Activated naive CD4-positive, alpha-beta T cell treated with anti-CD3 and anti-CD28 coated beads for 36 hours (primary cell): Measurements from ENCODE around the gene THNSL1. TPM values are rescaled to one million over a fixed set of nuclear protein-coding genes. Genes with fewer than 3 reads are reported as not detected.

Source experiments
- CTCF ChIA-PET: fragments of 350-600 bp; sonication (Branson Sonifier 250); formaldehyde crosslinking; loops from one replicate; lab custom pipeline; 2021; ENCODE audit warnings: antibody characterized with exemption; lab: Charles Lee
- DNase-seq: peaks from one replicate; pipeline ENCODE4 v3.0.0-alpha.2; 2020
- H3K27ac Mint-ChIP-seq: one replicate; pipeline ENCODE4 v1.8.0; 2021; ENCODE audit warnings: mild to moderate bottlenecking, mixed read lengths
- H3K27me3 Mint-ChIP-seq: one replicate; pipeline ENCODE4 v1.8.0; 2021; ENCODE audit warnings: low read depth, mixed read lengths
- H3K36me3 Mint-ChIP-seq: one replicate; pipeline ENCODE4 v1.8.0; 2021; ENCODE audit warnings: low read depth, mixed read lengths
- H3K4me1 Mint-ChIP-seq: one replicate; pipeline ENCODE4 v1.8.0; 2021; ENCODE audit warnings: low read depth, mixed read lengths
- H3K4me3 Mint-ChIP-seq: one replicate; pipeline ENCODE4 v1.8.0; 2021; ENCODE audit warnings: mild to moderate bottlenecking, moderate library complexity, mixed read lengths
- H3K9me3 Mint-ChIP-seq: one replicate; pipeline ENCODE4 v1.8.0; 2021; ENCODE audit warnings: mixed read lengths
- intact Hi-C: fragments of 100-400 bp; cut with micrococcal nuclease; formaldehyde crosslinking; loops from one replicate; pipeline ENCODE4 v1.15.1; 2023
- total RNA-seq, 2 experiments: library from RNA; stranded (reverse); gene quantifications; one replicate each; pipeline ENCODE4 v1.2.3, GENCODE V29; 2021

THNSL1 gene
- total RNA-seq, 2 experiments from 2014 or later = 6.3 to 7.1 TPM

DNA sequence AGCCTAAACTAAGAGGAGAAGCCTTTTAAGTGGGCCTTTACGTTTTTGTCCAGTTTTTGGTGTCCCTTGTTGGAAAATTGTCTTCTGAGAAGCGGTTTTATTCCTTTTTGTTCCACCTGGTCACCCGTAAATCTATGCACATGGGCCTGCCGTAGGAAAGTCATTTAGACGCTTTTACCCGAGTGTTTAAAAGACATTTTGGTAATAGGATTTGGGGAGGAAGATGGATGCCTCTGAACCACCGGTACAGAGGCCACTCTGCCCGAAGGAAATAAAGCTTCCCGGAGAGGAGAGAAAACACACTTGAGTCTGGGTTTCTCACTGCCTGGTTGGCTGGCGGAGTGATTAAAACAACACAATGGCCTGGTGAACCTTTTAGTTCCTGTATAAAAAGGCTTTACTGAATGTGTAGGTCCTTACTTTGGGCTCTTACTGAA, 760 bp downstream of the THNSL1 start:
- Mint-ChIP-seq H3K4me1 (peaks cover 19% of the 10 kb centered on the region), H3K36me3 (no peaks in the 10 kb centered on the region), H3K27ac (peak overlapping the region; percentile 99), H3K27me3 (no peaks in the 10 kb centered on the region), H3K4me3 (peak overlapping the region; percentile 93), H3K9me3 (peaks cover 5% of the 10 kb centered on the region)
- CTCF ChIA-PET = interaction anchor here (1.7 kb wide), 1 partner anchor 310 kb away, joined by 5 read pairs; no protein-coding TSS in a partner anchor
- peak; percentile 33 for DNase-seq
- intact Hi-C loops = loop anchor here (2.0 to 5.0 kb wide), 7 partner anchors 64 to 1580 kb away; partner anchors contain the start of genes APBB1IP, KIAA1217 and OTUD1

DNA sequence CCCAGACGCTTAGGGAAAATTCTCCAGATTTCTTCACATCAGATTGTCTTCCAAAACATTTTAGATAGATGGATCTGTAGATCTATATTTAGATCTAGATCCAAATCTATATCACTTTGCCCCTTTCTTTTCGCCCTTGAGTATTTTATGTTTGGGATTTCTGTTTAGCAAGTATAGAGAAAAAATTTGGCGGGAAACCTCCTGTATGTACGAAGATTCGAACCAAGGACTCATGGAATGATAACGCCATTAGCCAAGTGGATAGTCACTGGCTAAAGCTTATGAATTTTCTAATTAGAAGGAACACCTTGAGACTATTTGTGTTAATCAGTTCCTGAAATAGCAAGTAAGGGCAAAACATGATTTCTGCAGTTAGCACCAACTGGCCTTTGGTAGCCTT, 1.2 kb downstream of the THNSL1 start:
- CTCF ChIA-PET = interaction anchor here (0.7 kb wide), 1 partner anchor 60 kb away, joined by 3 read pairs; no protein-coding TSS in a partner anchor
- Mint-ChIP-seq H3K4me3 (peak overlapping the region; percentile 93), H3K36me3 (no peaks in the 10 kb centered on the region), H3K4me1 (peaks cover 19% of the 10 kb centered on the region), H3K27me3 (no peaks in the 10 kb centered on the region), H3K9me3 (peaks cover 4% of the 10 kb centered on the region), H3K27ac (peak overlapping the region; percentile 99)
- intact Hi-C loops = loop anchor here (2.0 to 5.0 kb wide), 7 partner anchors 63 to 1580 kb away; partner anchors contain the start of genes APBB1IP, KIAA1217 and OTUD1
- no peak for DNase-seq

DNA sequence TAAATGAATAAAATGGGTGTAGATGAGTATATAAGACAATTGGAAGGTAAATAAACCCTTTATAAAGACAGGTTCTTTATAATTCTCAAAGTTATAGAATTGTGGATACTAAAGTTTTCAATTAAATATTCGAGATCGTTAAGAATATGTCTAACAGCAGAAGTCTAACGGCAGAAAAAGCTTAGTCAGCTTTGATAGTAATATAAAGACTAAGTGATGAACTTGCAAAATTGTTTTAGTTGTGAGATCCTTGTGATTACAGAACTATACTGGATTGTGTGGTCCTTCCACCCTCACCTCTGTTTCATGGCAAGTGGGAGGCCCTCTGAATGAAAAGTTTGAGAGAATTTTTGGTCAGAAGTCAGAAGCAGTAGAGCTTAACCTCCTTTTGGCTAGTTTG, 2.3 kb downstream of the THNSL1 start:
- DNase-seq = no peak
- Mint-ChIP-seq H3K9me3 (no peaks in the 10 kb centered on the region), H3K27me3 (no peaks in the 10 kb centered on the region), H3K36me3 (peaks cover 7% of the 10 kb centered on the region), H3K4me1 (peaks cover 19% of the 10 kb centered on the region), H3K27ac (no peak overlapping the region), H3K4me3 (no peak overlapping the region)
- intact Hi-C loops = loop anchor here (5.0 kb wide), 3 partner anchors 196 to 1581 kb away; partner anchors contain the start of genes APBB1IP and OTUD1
- CTCF ChIA-PET = interaction anchor here (0.7 kb wide), 1 partner anchor 394 kb away, joined by 3 read pairs; no protein-coding TSS in a partner anchor

DNA sequence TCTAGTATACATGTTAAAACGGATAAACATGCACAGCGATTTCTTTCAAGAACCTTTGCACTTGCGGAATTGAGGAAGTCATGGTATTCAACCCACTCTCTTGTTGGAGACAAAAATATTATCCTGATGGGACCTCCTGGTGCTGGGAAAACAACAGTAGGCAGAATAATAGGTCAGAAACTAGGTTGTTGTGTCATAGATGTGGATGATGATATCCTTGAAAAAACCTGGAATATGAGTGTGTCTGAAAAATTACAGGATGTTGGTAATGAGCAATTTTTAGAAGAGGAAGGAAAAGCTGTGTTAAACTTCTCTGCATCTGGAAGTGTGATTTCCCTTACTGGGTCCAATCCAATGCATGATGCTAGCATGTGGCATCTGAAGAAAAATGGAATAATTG, 6.9 kb downstream of the THNSL1 start:
- intact Hi-C loops = no loop called here
- CTCF ChIA-PET = no interaction called here
- H3K4me1 Mint-ChIP-seq = peaks cover 3% of the 10 kb centered on the region
- no peaks in the 10 kb centered on the region for H3K27me3 Mint-ChIP-seq
- no peaks in the 10 kb centered on the region for H3K9me3 Mint-ChIP-seq
- DNase-seq = no peak
- peaks cover 20% of the 10 kb centered on the region for H3K36me3 Mint-ChIP-seq
- no peak overlapping the region for H3K27ac Mint-ChIP-seq
- no peak overlapping the region for H3K4me3 Mint-ChIP-seq

- CTCF ChIA-PET = no interaction called here
- Mint-ChIP-seq H3K27ac (no peak overlapping the region), H3K4me1 (no peaks in the 10 kb centered on the region), H3K4me3 (no peak overlapping the region), H3K9me3 (no peaks in the 10 kb centered on the region), H3K36me3 (peaks cover 20% of the 10 kb centered on the region), H3K27me3 (no peaks in the 10 kb centered on the region)
- intact Hi-C loops = no loop called here
- DNase-seq = no peak
These were observed 8.1 kb downstream of the THNSL1 start for GRCh38 chr10:25024528-25024927.

DNA sequence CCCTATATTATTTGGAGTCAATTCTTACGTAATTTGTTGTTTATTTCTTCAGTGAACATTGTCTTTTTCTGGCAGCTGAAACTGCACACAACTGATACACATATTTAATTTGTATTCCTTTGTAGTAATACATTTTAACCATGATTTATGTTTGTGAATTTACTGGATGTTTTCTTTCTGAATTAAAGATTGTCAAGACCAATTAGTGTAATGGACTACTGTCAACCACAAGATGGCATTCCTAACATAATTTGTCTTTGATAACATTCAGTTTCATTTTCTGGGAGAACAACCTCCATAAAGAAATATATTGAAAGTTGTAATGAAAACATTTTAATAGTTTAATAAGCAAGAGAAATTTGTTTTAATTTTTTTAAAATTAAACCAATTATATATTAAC, 10.1 kb downstream of the THNSL1 start:
- CTCF ChIA-PET = interaction anchor here (0.6 kb wide), 1 partner anchor 54 kb away, joined by 3 read pairs; no protein-coding TSS in a partner anchor
- Mint-ChIP-seq H3K36me3 (peaks cover 25% of the 10 kb centered on the region), H3K4me1 (no peaks in the 10 kb centered on the region), H3K27me3 (no peaks in the 10 kb centered on the region), H3K4me3 (no peak overlapping the region), H3K27ac (no peak overlapping the region), H3K9me3 (peaks cover 1% of the 10 kb centered on the region)
- DNase-seq = no peak
- intact Hi-C loops = no loop called here

GRCh38 chr10:25028711-25029110, 12.3 kb downstream of the THNSL1 start:
- H3K36me3 Mint-ChIP-seq = peaks cover 18% of the 10 kb centered on the region
- intact Hi-C loops = no loop called here
- peaks cover 1% of the 10 kb centered on the region for H3K9me3 Mint-ChIP-seq
- no peak for DNase-seq
- CTCF ChIA-PET = no interaction called here
- no peak overlapping the region for H3K27ac Mint-ChIP-seq
- no peaks in the 10 kb centered on the region for H3K4me1 Mint-ChIP-seq
- no peaks in the 10 kb centered on the region for H3K27me3 Mint-ChIP-seq
- H3K4me3 Mint-ChIP-seq = no peak overlapping the region

DNA sequence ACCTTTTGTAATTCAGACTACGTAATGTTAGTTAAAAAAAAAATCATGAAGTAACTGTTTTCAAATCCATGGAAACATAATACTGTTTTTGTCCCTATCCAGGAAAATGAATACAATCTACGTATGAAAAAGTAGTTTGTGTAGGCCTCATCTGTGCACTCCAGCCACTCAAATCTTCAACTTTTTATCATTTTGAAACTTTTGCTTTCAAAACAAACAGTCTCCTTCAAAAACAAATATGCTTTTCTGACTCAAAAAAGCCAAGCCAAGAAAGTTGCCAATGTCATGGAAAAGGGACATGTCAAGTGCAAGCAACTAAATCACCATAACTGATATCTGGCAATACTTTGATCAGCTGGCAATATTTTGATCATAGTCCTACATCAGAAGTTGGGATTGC, 13.1 kb downstream of the THNSL1 start:
- DNase-seq = no peak
- H3K27me3 Mint-ChIP-seq = no peaks in the 10 kb centered on the region
- peaks cover 11% of the 10 kb centered on the region for H3K36me3 Mint-ChIP-seq
- intact Hi-C loops = no loop called here
- H3K27ac Mint-ChIP-seq = no peak overlapping the region
- no peaks in the 10 kb centered on the region for H3K4me1 Mint-ChIP-seq
- CTCF ChIA-PET = no interaction called here
- H3K4me3 Mint-ChIP-seq = no peak overlapping the region
- H3K9me3 Mint-ChIP-seq = peaks cover 1% of the 10 kb centered on the region

- no peak overlapping the region for H3K4me3 Mint-ChIP-seq
- no peaks in the 10 kb centered on the region for H3K36me3 Mint-ChIP-seq
- no peak for DNase-seq
- H3K27ac Mint-ChIP-seq = no peak overlapping the region
- CTCF ChIA-PET = interaction anchor here (1.9 kb wide), 1 partner anchor 44 kb away, joined by 6 read pairs; no protein-coding TSS in a partner anchor
- H3K27me3 Mint-ChIP-seq = peaks cover 17% of the 10 kb centered on the region
- intact Hi-C loops = no loop called here
- no peaks in the 10 kb centered on the region for H3K4me1 Mint-ChIP-seq
- no peaks in the 10 kb centered on the region for H3K9me3 Mint-ChIP-seq
These were observed 20.0 kb downstream of the THNSL1 start for GRCh38 chr10:25036381-25036780.

GRCh38 chr10:25038325-25038724, 21.9 kb downstream of the THNSL1 start:
- Mint-ChIP-seq H3K27me3 (peaks cover 20% of the 10 kb centered on the region), H3K4me1 (no peaks in the 10 kb centered on the region), H3K36me3 (no peaks in the 10 kb centered on the region), H3K9me3 (no peaks in the 10 kb centered on the region), H3K27ac (no peak overlapping the region), H3K4me3 (no peak overlapping the region)
- intact Hi-C loops = no loop called here
- CTCF ChIA-PET = no interaction called here
- DNase-seq = no peak

GRCh38 chr10:25039531-25039930, 23.1 kb downstream of the THNSL1 start:
- intact Hi-C loops = no loop called here
- Mint-ChIP-seq H3K27ac (no peak overlapping the region), H3K9me3 (no peaks in the 10 kb centered on the region), H3K4me3 (no peak overlapping the region), H3K27me3 (peaks cover 22% of the 10 kb centered on the region), H3K36me3 (no peaks in the 10 kb centered on the region), H3K4me1 (no peaks in the 10 kb centered on the region)
- no peak for DNase-seq
- CTCF ChIA-PET = interaction anchor here (0.6 kb wide), 1 partner anchor 253 kb away, joined by 5 read pairs; no protein-coding TSS in a partner anchor

DNA sequence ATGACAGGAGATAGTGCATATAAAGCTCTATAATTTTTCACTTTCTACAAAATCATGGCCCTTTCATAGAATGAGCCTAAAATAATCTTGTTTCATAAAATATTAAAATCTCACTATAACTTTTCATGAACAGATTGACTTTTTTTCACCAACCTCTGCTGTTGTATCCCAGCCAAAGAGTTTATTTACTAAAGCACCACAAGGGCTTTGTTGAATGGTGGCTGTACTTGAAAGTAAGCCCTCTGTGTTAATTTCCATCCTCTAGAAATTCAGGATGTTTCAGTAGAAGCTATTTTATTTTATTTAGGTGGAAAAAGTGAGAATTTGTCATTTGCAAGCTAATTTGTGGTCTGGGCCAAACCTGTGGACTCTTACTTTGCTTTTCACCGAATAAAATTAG, 30.2 kb downstream of the THNSL1 start:
- DNase-seq = no peak
- Mint-ChIP-seq H3K4me1 (no peaks in the 10 kb centered on the region), H3K27me3 (peaks cover 23% of the 10 kb centered on the region), H3K36me3 (no peaks in the 10 kb centered on the region), H3K27ac (no peak overlapping the region), H3K9me3 (peaks cover 4% of the 10 kb centered on the region), H3K4me3 (no peak overlapping the region)
- intact Hi-C loops = no loop called here
- CTCF ChIA-PET = no interaction called here

- CTCF ChIA-PET = no interaction called here
- Mint-ChIP-seq H3K9me3 (peaks cover 4% of the 10 kb centered on the region), H3K4me3 (no peak overlapping the region), H3K27me3 (peaks cover 23% of the 10 kb centered on the region), H3K36me3 (no peaks in the 10 kb centered on the region), H3K4me1 (no peaks in the 10 kb centered on the region), H3K27ac (no peak overlapping the region)
- DNase-seq = no peak
- intact Hi-C loops = no loop called here
These were observed 30.7 kb downstream of the THNSL1 start for GRCh38 chr10:25047088-25047487.
